B cell (primary cell): Measurements from ENCODE around the gene IFITM1. TPM values are rescaled to one million over a fixed set of nuclear protein-coding genes. Genes with fewer than 3 reads are reported as not detected.

Experiments
- ATAC-seq: fragments of 200-7000 bp; cut with Tn5 transposase; one replicate; pipeline ENCODE4 v1.10.0; 2021; ENCODE audit warnings: low read depth, mild to moderate bottlenecking, moderate number of reproducible peaks, moderate library complexity
- CTCF ChIA-PET: fragments of 350-600 bp; sonication (Branson Sonifier 250); formaldehyde crosslinking; loops from one replicate; lab custom pipeline; 2021; ENCODE audit warnings: antibody characterized with exemption, inconsistent platforms; lab: Charles Lee
- POLR2A ChIA-PET: fragments of 350-600 bp; sonication (Branson Sonifier 250); formaldehyde crosslinking; loops from one replicate; lab custom pipeline; 2021; ENCODE audit warnings: antibody characterized with exemption; lab: Charles Lee
- DNase-seq: peaks from one replicate; pipeline ENCODE4 v3.0.0; 2013
- H2AFZ ChIP-seq: 2 replicates; pipeline ENCODE4 v1.6.1; 2012; ENCODE audit warnings: mild to moderate bottlenecking, low read depth, low read length; ENCODE audit not compliant: insufficient read depth, poor library complexity, severe bottlenecking
- H3K27ac ChIP-seq, 2 donors: 1 replicate in 1 of 2; 2 replicates in 1 of 2; pipeline ENCODE4 v1.5.1; 2012 to 2013; ENCODE audit warnings: low read length in 2 of 2, mild to moderate bottlenecking in 2 of 2, moderate library complexity in 1 of 2
- H3K27me3 ChIP-seq, 4 experiments: fragments of 200-600 bp in 1 of 4; sonication (generic) in 1 of 4; replicated peaks in 1 of 4; 1 replicate in 2 of 4; 2 replicates in 2 of 4; pipeline versions ENCODE4 v1.6.1 to v1.7.0; 2013 to 2016; ENCODE audit warnings: low read length in 3 of 4, mild to moderate bottlenecking in 2 of 4, mixed read lengths in 1 of 4, moderate library complexity in 1 of 4; ENCODE audit not compliant: insufficient read depth in 4 of 4, control insufficient read depth in 3 of 4; ENCODE audit errors: control extremely low read depth in 1 of 4
- H3K36me3 ChIP-seq, 2 experiments: replicated peaks in 1 of 2; 1 replicate in 1 of 2; 2 replicates in 1 of 2; pipeline versions ENCODE4 v1.6.1 to v1.7.1; 2013; ENCODE audit warnings: low read length in 1 of 2; ENCODE audit not compliant: insufficient read depth in 2 of 2, control insufficient read depth in 1 of 2; ENCODE audit errors: control extremely low read depth in 1 of 2, extremely low read depth in 1 of 2
- H3K4me1 ChIP-seq, 2 donors: fragments of 200-600 bp in 1 of 2; sonication (generic) in 1 of 2; 1 replicate in 1 of 2; 2 replicates in 1 of 2; pipeline versions ENCODE4 v1.5.1 to v1.6.1; 2013 to 2017; ENCODE audit warnings: low read length in 2 of 2; ENCODE audit not compliant: control insufficient read depth in 2 of 2, insufficient read depth in 2 of 2
- H3K4me2 ChIP-seq: replicated peaks from 2 replicates; pipeline ENCODE3; 2012; ENCODE audit warnings: mild to moderate bottlenecking, low read depth, low read length; ENCODE audit not compliant: poor library complexity, severe bottlenecking
- H3K4me3 ChIP-seq, 5 experiments: fragments of 200-600 bp in 1 of 5; sonication (generic) in 1 of 5; 1 replicate in 3 of 5; 2 replicates in 2 of 5; pipeline versions ENCODE4 v1.5.1 to v1.7.0; 2011 to 2016; ENCODE audit warnings: low read length in 4 of 5, mild to moderate bottlenecking in 4 of 5, low read depth in 2 of 5, control low read depth in 1 of 5, moderate library complexity in 1 of 5; ENCODE audit not compliant: insufficient read depth in 1 of 5; ENCODE audit errors: control extremely low read depth in 1 of 5, extremely low read depth in 1 of 5
- H3K79me2 ChIP-seq: fragments of 200-600 bp; sonication (generic); one replicate; pipeline ENCODE4 v1.6.0; 2016; ENCODE audit warnings: low read length; ENCODE audit not compliant: control insufficient read depth, insufficient read depth
- H3K9ac ChIP-seq: fragments of 200-600 bp; sonication (generic); 2 replicates; pipeline ENCODE4 v1.6.1; 2017; ENCODE audit warnings: mild to moderate bottlenecking, low read length, moderate library complexity
- H3K9me3 ChIP-seq, 3 donors: one replicate each; pipeline versions ENCODE4 v1.6.1 to v1.7.1; 2013; ENCODE audit warnings: low read length in 2 of 3; ENCODE audit not compliant: control insufficient read depth in 2 of 3, insufficient read depth in 1 of 3; ENCODE audit errors: control extremely low read depth in 1 of 3
- H4K20me1 ChIP-seq: 2 replicates; pipeline ENCODE4 v1.6.0; 2012; ENCODE audit warnings: mild to moderate bottlenecking, low read length; ENCODE audit not compliant: insufficient read depth, control insufficient read depth, poor library complexity, severe bottlenecking
- H3K27ac Mint-ChIP-seq: one replicate; pipeline ENCODE4 v1.8.0; 2021; ENCODE audit warnings: mixed read lengths
- H3K27me3 Mint-ChIP-seq: one replicate; pipeline ENCODE4 v1.8.0; 2021; ENCODE audit warnings: mixed read lengths
- H3K4me1 Mint-ChIP-seq: one replicate; pipeline ENCODE4 v1.8.0; 2021; ENCODE audit warnings: mixed read lengths
- H3K4me3 Mint-ChIP-seq: one replicate; pipeline ENCODE4 v1.8.0; 2021; ENCODE audit warnings: mixed read lengths
- H3K9me3 Mint-ChIP-seq: one replicate; pipeline ENCODE4 v1.8.0; 2022; ENCODE audit warnings: mixed read lengths; ENCODE audit not compliant: insufficient read depth
- EZH2 ChIP-seq: IDR thresholded peaks from 2 replicates; pipeline ENCODE4 v1.6.1; 2012; ENCODE audit warnings: borderline replicate concordance, low read depth, mild to moderate bottlenecking, moderate library complexity, low read length; ENCODE audit not compliant: insufficient read depth, poor library complexity, severe bottlenecking
- whole genome bisulfite sequencing: methylation state at CpG from one replicate; pipeline ENCODE4 v1.1.5; 2013; ENCODE audit warnings: missing lambda C conversion rate; ENCODE audit not compliant: insufficient coverage; 5-methylcytosine and 5-hydroxymethylcytosine counted together
- intact Hi-C: fragments of 100-400 bp; cut with micrococcal nuclease; formaldehyde crosslinking; loops from one replicate; pipeline ENCODE4 v1.10.0; 2022
- polyA plus RNA-seq: library from polyadenylated mRNA; depleted of rRNA; stranded (reverse); fragments of >200 nt; gene quantifications from 2 replicates; pipeline ENCODE4 v1.2.3, GENCODE V29; 2012
- total RNA-seq, 2 donors: library from RNA; stranded (reverse); fragments of 120-200 nt in 1 of 2; gene quantifications; 1 replicate in 1 of 2; 2 replicates in 1 of 2; pipeline versions ENCODE4 v1.2.3 to v1.2.4, GENCODE V29; 2013 to 2022
- TF ChIP-seq, protein P1 (sequence below): fragments of 200-600 bp; IDR thresholded peaks from one replicate; pipeline ENCODE4 v1.8.0; 2022; ENCODE audit warnings: antibody characterized with exemption, mild to moderate bottlenecking

IFITM1 gene
- total and polyA plus RNA-seq, 2 donors (not counting 1 experiment from before 2014, with no cell fraction given): 19.5 to 83.7 TPM

GRCh38 chr11:356610-357009 is 42.8 kb downstream of the IFITM1 start:
- H3K27me3 Mint-ChIP-seq: no peaks in the 10 kb centered on the region
- DNase-seq (no peak), ATAC-seq (no peak)
- no peak overlapping the region for H3K4me3 ChIP-seq
- no peaks in the 10 kb centered on the region for H3K79me2 ChIP-seq
- H3K27ac Mint-ChIP-seq: no peak overlapping the region
- 90% methylated on average over 6 of the region's 6 CpGs for WGBS
- no peak overlapping the region for H3K4me2 ChIP-seq
- no peak overlapping the region for H3K4me3 Mint-ChIP-seq
- H3K27ac ChIP-seq: no peak overlapping the region
- peaks cover 16% of the 10 kb centered on the region for H3K4me1 Mint-ChIP-seq
- POLR2A ChIA-PET: interaction anchor here (1.2 to 2.5 kb wide), 4 partner anchors 87 to 150 kb away, joined by 3 to 12 read pairs (median 8); partner anchors contain the start of genes BET1L, RIC8A and RNH1
- no peak overlapping the region for H3K9ac ChIP-seq
- H3K36me3 ChIP-seq: no peaks in the 10 kb centered on the region
- CTCF ChIA-PET: interaction anchor here (5.3 kb wide), 1 partner anchor 106 kb away, joined by 82 read pairs; no protein-coding TSS in a partner anchor
- peaks cover 0 to 15% (median 0%) of the 10 kb centered on the region in 3 donors for H3K9me3 ChIP-seq
- peaks cover 9 to 16% of the 10 kb centered on the region in 2 donors for H3K4me1 ChIP-seq
- no peaks in the 10 kb centered on the region for H3K27me3 ChIP-seq
- no peak for TF ChIP-seq EZH2
- TF ChIP-seq, protein P1, sequence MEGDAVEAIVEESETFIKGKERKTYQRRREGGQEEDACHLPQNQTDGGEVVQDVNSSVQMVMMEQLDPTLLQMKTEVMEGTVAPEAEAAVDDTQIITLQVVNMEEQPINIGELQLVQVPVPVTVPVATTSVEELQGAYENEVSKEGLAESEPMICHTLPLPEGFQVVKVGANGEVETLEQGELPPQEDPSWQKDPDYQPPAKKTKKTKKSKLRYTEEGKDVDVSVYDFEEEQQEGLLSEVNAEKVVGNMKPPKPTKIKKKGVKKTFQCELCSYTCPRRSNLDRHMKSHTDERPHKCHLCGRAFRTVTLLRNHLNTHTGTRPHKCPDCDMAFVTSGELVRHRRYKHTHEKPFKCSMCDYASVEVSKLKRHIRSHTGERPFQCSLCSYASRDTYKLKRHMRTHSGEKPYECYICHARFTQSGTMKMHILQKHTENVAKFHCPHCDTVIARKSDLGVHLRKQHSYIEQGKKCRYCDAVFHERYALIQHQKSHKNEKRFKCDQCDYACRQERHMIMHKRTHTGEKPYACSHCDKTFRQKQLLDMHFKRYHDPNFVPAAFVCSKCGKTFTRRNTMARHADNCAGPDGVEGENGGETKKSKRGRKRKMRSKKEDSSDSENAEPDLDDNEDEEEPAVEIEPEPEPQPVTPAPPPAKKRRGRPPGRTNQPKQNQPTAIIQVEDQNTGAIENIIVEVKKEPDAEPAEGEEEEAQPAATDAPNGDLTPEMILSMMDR: no peak
- no peak overlapping the region for H2AFZ ChIP-seq
- H4K20me1 ChIP-seq: no peaks in the 10 kb centered on the region
- intact Hi-C loops: no loop called here
- H3K9me3 Mint-ChIP-seq: no peaks in the 10 kb centered on the region

- Histone ChIP-seq H2AFZ (no peak overlapping the region), H3K4me3 (no peak overlapping the region), H4K20me1 (no peaks in the 10 kb centered on the region), H3K36me3 (no peaks in the 10 kb centered on the region), H3K9ac (no peak overlapping the region), H3K9me3 (peaks cover 0 to 18% (median 0%) of the 10 kb centered on the region in 3 donors), H3K27me3 (no peaks in the 10 kb centered on the region), H3K4me2 (no peak overlapping the region), H3K79me2 (no peaks in the 10 kb centered on the region), H3K27ac (no peak overlapping the region), H3K4me1 (peaks cover 9 to 16% of the 10 kb centered on the region in 2 donors)
- Mint-ChIP-seq H3K4me3 (no peak overlapping the region), H3K4me1 (peaks cover 16% of the 10 kb centered on the region), H3K27ac (no peak overlapping the region), H3K9me3 (no peaks in the 10 kb centered on the region), H3K27me3 (no peaks in the 10 kb centered on the region)
- no peak for DNase-seq
- POLR2A ChIA-PET: no interaction called here
- WGBS: 96% methylated on average over 4 of the region's 4 CpGs
- TF ChIP-seq EZH2: no peak
- intact Hi-C loops: no loop called here
- CTCF ChIA-PET: no interaction called here
- ATAC-seq: no peak
Observed at GRCh38 chr11:357582-357981, 43.7 kb downstream of the IFITM1 start.
